D721Med (cell line): ENCODE measurements around the gene RFPL2.
A peak's percentile ranks its signal among the peaks of the same experiment; 100 is the strongest.
"Not testable (repeated sequence)": the region's sequence is repeated elsewhere in the genome, so short reads cannot be mapped to it uniquely, and the experiment has no call there.

ENCODE experiments used
- DNase-seq: peaks from one replicate; pipeline ENCODE4 v3.0.0; 2011; ENCODE audit warnings: low spot score; ENCODE audit not compliant: insufficient read length
- FAIRE-seq: peaks from 2 replicates; lab custom pipeline; 2011; peaks lifted over from hg19 to GRCh38; lab: Jason Lieb, UNC
- TF ChIP-seq, protein P1 (sequence below): IDR thresholded peaks from 2 replicates; pipeline ENCODE4 v1.5.1; 2012; ENCODE audit warnings: mild to moderate bottlenecking, control low read depth; ENCODE audit not compliant: insufficient read depth; ENCODE audit errors: missing control alignments

Gene RFPL2

DNA sequence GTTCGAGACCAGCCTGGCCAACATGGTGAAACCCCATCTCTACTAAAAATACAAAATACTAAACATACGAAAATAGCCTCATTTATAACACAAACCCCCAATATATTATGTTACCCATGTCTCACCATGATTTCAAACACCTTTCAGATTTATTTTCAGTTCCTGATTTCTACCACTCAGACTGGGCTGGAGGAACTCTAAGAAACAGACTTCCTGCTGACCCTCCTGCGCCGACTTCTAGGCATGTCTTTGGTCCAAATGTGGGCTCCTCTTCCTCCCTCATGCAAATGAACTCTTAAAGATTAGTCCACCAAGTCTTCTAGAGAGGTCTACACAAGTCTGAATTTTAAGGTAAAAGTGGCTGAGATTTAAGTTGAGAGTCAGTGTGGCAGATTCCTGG, 56.5 kb downstream of the RFPL2 start:
- FAIRE-seq, DNase-seq: not testable (repeated sequence)

DNA sequence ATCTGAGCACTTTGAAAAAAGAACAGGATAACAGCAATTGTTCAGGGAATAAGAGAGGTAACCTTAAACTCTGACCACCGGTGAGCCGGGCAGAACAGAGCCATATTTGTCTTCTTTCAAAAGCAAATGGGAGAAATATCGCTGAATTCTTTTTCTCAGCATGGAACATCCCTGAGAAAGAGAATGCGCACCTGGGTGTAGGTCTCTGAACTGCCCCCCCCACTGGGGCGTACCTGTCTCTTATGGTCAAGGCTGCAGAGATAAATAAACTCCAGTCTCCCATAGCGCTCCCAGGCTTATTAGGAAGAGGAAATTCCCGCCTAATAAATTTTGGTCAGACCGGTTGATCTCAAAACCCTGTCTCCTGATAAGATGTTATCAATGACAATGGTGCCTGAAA, 57.7 kb downstream of the RFPL2 start:
- not testable (repeated sequence) for FAIRE-seq, DNase-seq

DNA sequence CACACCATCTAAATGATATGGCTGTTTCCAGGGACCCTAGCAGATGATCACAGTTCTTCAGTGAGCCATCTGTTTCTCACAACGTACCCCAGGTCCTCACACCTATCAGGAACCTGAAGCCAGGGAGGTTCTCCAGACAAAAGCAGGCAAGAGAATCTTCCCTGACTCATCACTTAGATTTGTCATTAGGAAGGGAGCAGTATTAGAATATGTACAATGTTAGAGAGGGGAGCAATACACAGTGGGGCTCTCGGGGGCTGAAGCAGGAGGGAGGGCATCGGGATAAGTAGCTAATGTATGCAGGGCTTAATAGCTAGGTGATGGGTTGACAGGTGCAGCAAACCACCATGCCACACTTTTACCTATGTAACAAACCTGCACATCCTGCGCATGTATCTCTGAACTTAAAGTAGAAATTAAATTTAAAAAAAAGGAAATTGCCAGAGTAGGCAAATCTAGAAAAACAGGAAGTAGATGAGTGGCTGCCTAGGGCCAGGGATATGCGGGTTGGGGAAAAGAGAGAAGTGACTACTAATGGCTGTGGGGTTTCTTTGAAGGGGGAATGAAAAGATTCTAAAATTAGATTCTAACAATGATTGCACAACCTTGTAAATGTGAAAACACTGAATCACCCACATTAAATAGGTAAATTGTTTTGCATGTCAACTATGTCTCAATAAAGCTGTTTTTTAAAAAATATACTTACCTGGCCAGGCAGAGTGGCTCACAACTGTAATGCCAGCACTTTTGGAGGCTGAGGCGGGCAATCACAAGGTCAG, 60.2 kb downstream of the RFPL2 start:
- TF ChIP-seq, protein P1, sequence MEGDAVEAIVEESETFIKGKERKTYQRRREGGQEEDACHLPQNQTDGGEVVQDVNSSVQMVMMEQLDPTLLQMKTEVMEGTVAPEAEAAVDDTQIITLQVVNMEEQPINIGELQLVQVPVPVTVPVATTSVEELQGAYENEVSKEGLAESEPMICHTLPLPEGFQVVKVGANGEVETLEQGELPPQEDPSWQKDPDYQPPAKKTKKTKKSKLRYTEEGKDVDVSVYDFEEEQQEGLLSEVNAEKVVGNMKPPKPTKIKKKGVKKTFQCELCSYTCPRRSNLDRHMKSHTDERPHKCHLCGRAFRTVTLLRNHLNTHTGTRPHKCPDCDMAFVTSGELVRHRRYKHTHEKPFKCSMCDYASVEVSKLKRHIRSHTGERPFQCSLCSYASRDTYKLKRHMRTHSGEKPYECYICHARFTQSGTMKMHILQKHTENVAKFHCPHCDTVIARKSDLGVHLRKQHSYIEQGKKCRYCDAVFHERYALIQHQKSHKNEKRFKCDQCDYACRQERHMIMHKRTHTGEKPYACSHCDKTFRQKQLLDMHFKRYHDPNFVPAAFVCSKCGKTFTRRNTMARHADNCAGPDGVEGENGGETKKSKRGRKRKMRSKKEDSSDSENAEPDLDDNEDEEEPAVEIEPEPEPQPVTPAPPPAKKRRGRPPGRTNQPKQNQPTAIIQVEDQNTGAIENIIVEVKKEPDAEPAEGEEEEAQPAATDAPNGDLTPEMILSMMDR = no peak
- no peak for FAIRE-seq
- DNase-seq = no peak

DNA sequence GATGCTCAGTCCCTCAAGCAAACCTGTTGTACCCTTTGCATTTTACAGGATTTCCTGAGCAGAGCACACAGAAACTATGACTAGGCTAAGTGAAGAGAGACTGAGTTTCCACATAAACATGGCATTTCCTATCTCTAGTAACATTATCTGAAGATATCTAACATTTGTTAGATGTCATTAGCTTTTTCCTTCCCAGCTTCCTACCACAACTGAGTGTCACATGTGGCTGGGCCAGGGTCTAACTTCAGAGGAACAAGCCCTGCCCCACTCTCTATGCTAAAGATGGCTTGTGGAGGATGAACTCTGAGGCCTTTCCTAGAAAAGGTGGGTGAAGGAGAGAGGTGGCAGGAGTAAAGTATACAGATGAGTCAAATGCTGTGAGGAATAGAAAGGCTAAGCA, 62.3 kb downstream of the RFPL2 start:
- no peak for FAIRE-seq
- no peak for DNase-seq
- TF ChIP-seq, protein P1 = no peak

DNA sequence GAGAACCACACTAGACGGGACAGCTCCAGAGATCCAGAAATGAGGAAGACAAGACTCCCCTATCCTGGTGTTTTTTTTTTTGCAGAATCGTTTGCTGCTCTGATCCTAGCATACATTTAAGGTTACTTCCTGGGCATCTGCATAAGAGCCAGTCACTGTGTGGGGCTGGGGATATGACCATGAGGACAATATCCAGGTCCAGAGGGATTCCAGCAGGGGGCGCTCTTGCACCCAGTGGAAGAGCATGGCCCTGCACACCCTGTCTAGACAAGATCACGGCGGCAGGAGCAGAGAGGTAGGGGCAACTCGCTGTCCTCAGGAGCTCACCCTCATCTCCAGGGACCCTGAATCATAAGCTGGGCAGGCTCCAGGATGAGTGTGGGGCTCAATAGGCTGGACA, 64.2 kb downstream of the RFPL2 start:
- TF ChIP-seq, protein P1 = peak; percentile 7
- not testable (repeated sequence) for DNase-seq, FAIRE-seq
